Naive thymus-derived CD8-positive, alpha-beta T cell (primary cell): Measurements from ENCODE around the gene SH3PXD2B. TPM values are rescaled to one million over a fixed set of nuclear protein-coding genes. Genes with fewer than 3 reads are reported as not detected.
A peak's percentile ranks its signal among the peaks of the same experiment; 100 is the strongest.
"Not testable (repeated sequence)": the region's sequence is repeated elsewhere in the genome, so short reads cannot be mapped to it uniquely, and the experiment has no call there.

Source experiments
- ATAC-seq, 2 donors: fragments of 150-1000 bp; cut with Tn5 transposase in 1 of 2; sonication (Bioruptor Pico), chemical (Tn5 transposase) in 1 of 2; 1 replicate in 1 of 2; 2 replicates in 1 of 2; pipeline ENCODE4 v1.10.0; 2021; ENCODE audit warnings: mild to moderate bottlenecking in 2 of 2, moderate library complexity in 2 of 2
- POLR2A ChIA-PET: fragments of 350-600 bp; sonication (Branson Sonifier 250); formaldehyde crosslinking; loops from one replicate; lab custom pipeline; 2021; ENCODE audit warnings: antibody characterized with exemption; lab: Charles Lee
- DNase-seq, 10 donors: peaks; one replicate each; pipeline versions ENCODE4 v3.0.0 to v3.0.0-alpha.2; 2020 to 2022
- H3K27ac Mint-ChIP-seq, 10 donors: one replicate each; pipeline ENCODE4 v1.8.0; 2020 to 2022; ENCODE audit warnings: mild to moderate bottlenecking in 10 of 10, mixed read lengths in 10 of 10, moderate library complexity in 4 of 10, inconsistent platforms in 1 of 10
- H3K27me3 Mint-ChIP-seq, 5 donors: one replicate each; pipeline ENCODE4 v1.8.0; 2021 to 2022; ENCODE audit warnings: mixed read lengths in 5 of 5
- H3K36me3 Mint-ChIP-seq, 3 donors: one replicate each; pipeline ENCODE4 v1.8.0; 2020 to 2022; ENCODE audit warnings: mixed read lengths in 3 of 3, mild to moderate bottlenecking in 2 of 3, inconsistent platforms in 1 of 3
- H3K4me1 Mint-ChIP-seq, 4 donors: one replicate each; pipeline ENCODE4 v1.8.0; 2021 to 2022; ENCODE audit warnings: mixed read lengths in 4 of 4
- H3K4me3 Mint-ChIP-seq, 10 donors: one replicate each; pipeline ENCODE4 v1.8.0; 2020 to 2022; ENCODE audit warnings: mild to moderate bottlenecking in 10 of 10, mixed read lengths in 10 of 10, moderate library complexity in 6 of 10, inconsistent platforms in 1 of 10
- H3K9me3 Mint-ChIP-seq, 9 donors: one replicate each; pipeline ENCODE4 v1.8.0; 2020 to 2022; ENCODE audit warnings: mixed read lengths in 9 of 9, mild to moderate bottlenecking in 3 of 9, inconsistent platforms in 1 of 9, moderate library complexity in 1 of 9
- polyA plus RNA-seq, 3 donors: library from polyadenylated mRNA; unstranded; fragments of 300-500 nt; fragmentation: Illumina TruSeq; gene quantifications; one replicate each; pipeline ENCODE4 v1.2.3, GENCODE V29; 2021
- total RNA-seq, 8 experiments: library from RNA in 2 of 8; stranded (reverse) in 2 of 8; gene quantifications; one replicate each; pipeline ENCODE4 v1.2.3 and lab custom pipeline; 2021 to 2026

Gene SH3PXD2B
- total and polyA plus RNA-seq, 5 experiments from 2014 or later, result 0.09 to 0.55 (median 0.28) TPM; not detected in 1

- H3K36me3 Mint-ChIP-seq, H3K27ac Mint-ChIP-seq, H3K4me3 Mint-ChIP-seq, ATAC-seq, H3K27me3 Mint-ChIP-seq, DNase-seq, H3K4me1 Mint-ChIP-seq, H3K9me3 Mint-ChIP-seq, POLR2A ChIA-PET: not testable (repeated sequence)
Observed at GRCh38 chr5:172352526-172352925, 101.8 kb downstream of the SH3PXD2B start.

- DNase-seq, result no peak
- no peak overlapping the region for H3K4me3 Mint-ChIP-seq
- H3K4me1 Mint-ChIP-seq, result no peaks in the 10 kb centered on the region
- no peaks in the 10 kb centered on the region for H3K9me3 Mint-ChIP-seq
- H3K27me3 Mint-ChIP-seq, result peaks cover 0 to 1% (median 0%) of the 10 kb centered on the region in 5 donors
- no peak for ATAC-seq
- H3K27ac Mint-ChIP-seq, result no peak overlapping the region
- POLR2A ChIA-PET, result no interaction called here
- H3K36me3 Mint-ChIP-seq, result no peaks in the 10 kb centered on the region
Observed at GRCh38 chr5:172351240-172351778, 103.0 kb downstream of the SH3PXD2B start.

GRCh38 chr5:172350212-172351181, 103.8 kb downstream of the SH3PXD2B start:
- ATAC-seq (no peak), DNase-seq (no peak)
- Mint-ChIP-seq H3K27me3 (no peaks in the 10 kb centered on the region), H3K36me3 (no peaks in the 10 kb centered on the region), H3K4me1 (no peaks in the 10 kb centered on the region), H3K27ac (peak overlapping the region in 1 of 10 donors; percentile 47), H3K4me3 (no peak overlapping the region), H3K9me3 (no peaks in the 10 kb centered on the region)
- POLR2A ChIA-PET, result no interaction called here

- H3K27ac Mint-ChIP-seq, H3K9me3 Mint-ChIP-seq, H3K36me3 Mint-ChIP-seq, H3K4me3 Mint-ChIP-seq, ATAC-seq, H3K4me1 Mint-ChIP-seq, DNase-seq, H3K27me3 Mint-ChIP-seq: not testable (repeated sequence)
- POLR2A ChIA-PET, result interaction anchor here (0.5 kb wide), 1 partner anchor 21 kb away, joined by 4 read pairs; no protein-coding TSS in a partner anchor
Observed at GRCh38 chr5:172348733-172349132, 105.6 kb downstream of the SH3PXD2B start.

GRCh38 chr5:172348084-172348483, 106.2 kb downstream of the SH3PXD2B start:
- H3K4me3 Mint-ChIP-seq, result no peak overlapping the region
- POLR2A ChIA-PET, result interaction anchor here (0.5 kb wide), 1 partner anchor 20 kb away, joined by 4 read pairs; no protein-coding TSS in a partner anchor
- ATAC-seq (no peak), DNase-seq (no peak)
- no peaks in the 10 kb centered on the region for H3K27me3 Mint-ChIP-seq
- no peaks in the 10 kb centered on the region for H3K9me3 Mint-ChIP-seq
- no peaks in the 10 kb centered on the region for H3K36me3 Mint-ChIP-seq
- H3K4me1 Mint-ChIP-seq, result no peaks in the 10 kb centered on the region
- no peak overlapping the region for H3K27ac Mint-ChIP-seq

GRCh38 chr5:172347496-172348052, 106.8 kb downstream of the SH3PXD2B start:
- Mint-ChIP-seq H3K4me1 (no peaks in the 10 kb centered on the region), H3K9me3 (no peaks in the 10 kb centered on the region), H3K27me3 (no peaks in the 10 kb centered on the region), H3K36me3 (no peaks in the 10 kb centered on the region), H3K27ac (peak overlapping the region in 1 of 10 donors; percentile 43), H3K4me3 (no peak overlapping the region)
- no peak for DNase-seq
- ATAC-seq, result no peak
- POLR2A ChIA-PET, result no interaction called here

- Mint-ChIP-seq H3K27ac (no peak overlapping the region), H3K4me3 (no peak overlapping the region), H3K9me3 (no peaks in the 10 kb centered on the region), H3K4me1 (no peaks in the 10 kb centered on the region), H3K27me3 (peaks cover 0 to 4% (median 0%) of the 10 kb centered on the region in 5 donors), H3K36me3 (no peaks in the 10 kb centered on the region)
- POLR2A ChIA-PET, result no interaction called here
- DNase-seq, result no peak
- ATAC-seq, result no peak
Observed at GRCh38 chr5:172345881-172346280, 108.4 kb downstream of the SH3PXD2B start.

GRCh38 chr5:172344855-172345409, 109.4 kb downstream of the SH3PXD2B start:
- Mint-ChIP-seq H3K9me3 (no peaks in the 10 kb centered on the region), H3K4me3 (no peak overlapping the region), H3K27me3 (peaks cover 0 to 4% (median 0%) of the 10 kb centered on the region in 5 donors), H3K4me1 (no peaks in the 10 kb centered on the region), H3K27ac (no peak overlapping the region), H3K36me3 (no peaks in the 10 kb centered on the region)
- POLR2A ChIA-PET, result no interaction called here
- no peak for DNase-seq
- ATAC-seq, result no peak

GRCh38 chr5:172343741-172344140, 110.6 kb downstream of the SH3PXD2B start:
- H3K27ac Mint-ChIP-seq, result no peak overlapping the region

GRCh38 chr5:172342918-172343317, 111.4 kb downstream of the SH3PXD2B start:
- Mint-ChIP-seq H3K4me1 (peaks cover 0 to 2% (median 0%) of the 10 kb centered on the region in 4 donors), H3K9me3 (no peaks in the 10 kb centered on the region), H3K4me3 (no peak overlapping the region), H3K27ac (peak overlapping the region in 1 of 10 donors; percentile 67), H3K36me3 (no peaks in the 10 kb centered on the region), H3K27me3 (peaks cover 0 to 4% (median 0%) of the 10 kb centered on the region in 5 donors)
- ATAC-seq (no peak), DNase-seq (no peak)
- POLR2A ChIA-PET, result interaction anchor here (0.6 kb wide), 1 partner anchor 468 kb away, joined by 5 read pairs; no protein-coding TSS in a partner anchor

More at GRCh38 chr5:172343741-172344140, 110.6 kb downstream of the SH3PXD2B start:
- DNase-seq (no peak), ATAC-seq (no peak)
- no peaks in the 10 kb centered on the region for H3K36me3 Mint-ChIP-seq
- H3K27me3 Mint-ChIP-seq, result peaks cover 0 to 4% (median 0%) of the 10 kb centered on the region in 5 donors
- H3K9me3 Mint-ChIP-seq, result no peaks in the 10 kb centered on the region
- H3K4me3 Mint-ChIP-seq, result no peak overlapping the region
- H3K4me1 Mint-ChIP-seq, result peaks cover 0 to 2% (median 0%) of the 10 kb centered on the region in 4 donors
- POLR2A ChIA-PET, result no interaction called here

GRCh38 chr5:172339264-172340180, 114.8 kb downstream of the SH3PXD2B start:
- Mint-ChIP-seq H3K9me3 (no peaks in the 10 kb centered on the region), H3K36me3 (no peaks in the 10 kb centered on the region), H3K27ac (no peak overlapping the region), H3K4me1 (peaks cover 0 to 3% (median 0%) of the 10 kb centered on the region in 4 donors), H3K27me3 (peaks cover 0 to 11% (median 0%) of the 10 kb centered on the region in 5 donors), H3K4me3 (no peak overlapping the region)
- ATAC-seq (no peak), DNase-seq (no peak)
- POLR2A ChIA-PET, result no interaction called here
